ENCODE results near the gene NFIA. TPM values are rescaled to one million over a fixed set of nuclear protein-coding genes. Genes with fewer than 3 reads are reported as not detected.

NFIA gene
- total RNA-seq, 4 donors from 2014 or later, result 32.0 to 160 (median 32.9) TPM

DNA sequence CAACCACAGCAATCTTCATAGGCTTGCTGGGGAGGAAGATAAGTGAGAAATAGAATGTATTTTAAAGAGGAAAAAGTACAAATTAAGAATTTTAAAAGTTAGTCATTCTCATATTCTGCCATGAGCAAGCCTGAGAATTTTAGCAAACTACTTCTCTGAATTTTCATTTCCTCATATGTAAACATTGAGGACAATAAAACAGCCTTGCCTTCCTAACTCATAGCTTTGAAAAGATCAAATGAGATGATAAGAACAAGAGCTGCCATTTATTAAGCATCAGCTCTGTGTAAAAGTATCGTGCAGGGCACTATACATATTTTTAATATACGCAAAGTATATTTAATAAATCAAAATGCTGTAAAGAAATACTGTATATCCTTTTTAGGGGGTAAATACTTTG lies 286.0 kb downstream of the NFIA start:
- no peaks in the 10 kb centered on the region for H3K27me3 ChIP-seq
- TF ChIP-seq, protein P1, sequence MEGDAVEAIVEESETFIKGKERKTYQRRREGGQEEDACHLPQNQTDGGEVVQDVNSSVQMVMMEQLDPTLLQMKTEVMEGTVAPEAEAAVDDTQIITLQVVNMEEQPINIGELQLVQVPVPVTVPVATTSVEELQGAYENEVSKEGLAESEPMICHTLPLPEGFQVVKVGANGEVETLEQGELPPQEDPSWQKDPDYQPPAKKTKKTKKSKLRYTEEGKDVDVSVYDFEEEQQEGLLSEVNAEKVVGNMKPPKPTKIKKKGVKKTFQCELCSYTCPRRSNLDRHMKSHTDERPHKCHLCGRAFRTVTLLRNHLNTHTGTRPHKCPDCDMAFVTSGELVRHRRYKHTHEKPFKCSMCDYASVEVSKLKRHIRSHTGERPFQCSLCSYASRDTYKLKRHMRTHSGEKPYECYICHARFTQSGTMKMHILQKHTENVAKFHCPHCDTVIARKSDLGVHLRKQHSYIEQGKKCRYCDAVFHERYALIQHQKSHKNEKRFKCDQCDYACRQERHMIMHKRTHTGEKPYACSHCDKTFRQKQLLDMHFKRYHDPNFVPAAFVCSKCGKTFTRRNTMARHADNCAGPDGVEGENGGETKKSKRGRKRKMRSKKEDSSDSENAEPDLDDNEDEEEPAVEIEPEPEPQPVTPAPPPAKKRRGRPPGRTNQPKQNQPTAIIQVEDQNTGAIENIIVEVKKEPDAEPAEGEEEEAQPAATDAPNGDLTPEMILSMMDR (IDR thresholded peaks at IDR 0.05), result no peak
- TF ChIP-seq POLR2A (IDR thresholded peaks at IDR 0.05), result no peak
- no peaks in the 10 kb centered on the region for H3K36me3 ChIP-seq
- H3K27ac ChIP-seq, result no peak overlapping the region
- H3K4me1 ChIP-seq, result no peaks in the 10 kb centered on the region
- no peak for DNase-seq
- no peak overlapping the region for H3K4me3 ChIP-seq
- no peaks in the 10 kb centered on the region for H3K9me3 ChIP-seq

DNA sequence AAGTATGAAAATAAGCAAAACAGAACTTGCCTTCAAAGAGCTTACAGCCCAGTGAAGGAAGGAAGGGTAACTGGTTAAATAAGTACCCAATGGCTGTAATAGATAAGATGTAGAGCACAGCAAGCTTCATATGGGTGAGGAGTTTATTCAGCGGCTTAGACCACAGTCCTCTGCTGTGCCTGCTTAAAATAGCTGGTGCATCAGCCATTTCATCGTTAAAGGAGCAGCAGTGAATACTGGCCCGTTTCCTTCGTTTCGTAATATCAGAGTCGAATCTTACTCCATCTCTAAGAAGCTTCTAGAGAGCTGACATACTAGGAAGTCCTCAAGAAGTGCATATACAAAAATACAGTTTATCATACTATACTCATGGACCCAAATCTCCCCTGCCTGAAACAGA lies 286.5 kb downstream of the NFIA start:
- no peaks in the 10 kb centered on the region for H3K9me3 ChIP-seq
- no peak overlapping the region for H3K4me3 ChIP-seq
- no peak for DNase-seq
- no peaks in the 10 kb centered on the region for H3K27me3 ChIP-seq
- no peak overlapping the region for H3K27ac ChIP-seq
- TF ChIP-seq POLR2A (IDR thresholded peaks at IDR 0.05), result no peak
- TF ChIP-seq, protein P1 (IDR thresholded peaks at IDR 0.05), result no peak
- H3K36me3 ChIP-seq, result no peaks in the 10 kb centered on the region
- H3K4me1 ChIP-seq, result no peaks in the 10 kb centered on the region

DNA sequence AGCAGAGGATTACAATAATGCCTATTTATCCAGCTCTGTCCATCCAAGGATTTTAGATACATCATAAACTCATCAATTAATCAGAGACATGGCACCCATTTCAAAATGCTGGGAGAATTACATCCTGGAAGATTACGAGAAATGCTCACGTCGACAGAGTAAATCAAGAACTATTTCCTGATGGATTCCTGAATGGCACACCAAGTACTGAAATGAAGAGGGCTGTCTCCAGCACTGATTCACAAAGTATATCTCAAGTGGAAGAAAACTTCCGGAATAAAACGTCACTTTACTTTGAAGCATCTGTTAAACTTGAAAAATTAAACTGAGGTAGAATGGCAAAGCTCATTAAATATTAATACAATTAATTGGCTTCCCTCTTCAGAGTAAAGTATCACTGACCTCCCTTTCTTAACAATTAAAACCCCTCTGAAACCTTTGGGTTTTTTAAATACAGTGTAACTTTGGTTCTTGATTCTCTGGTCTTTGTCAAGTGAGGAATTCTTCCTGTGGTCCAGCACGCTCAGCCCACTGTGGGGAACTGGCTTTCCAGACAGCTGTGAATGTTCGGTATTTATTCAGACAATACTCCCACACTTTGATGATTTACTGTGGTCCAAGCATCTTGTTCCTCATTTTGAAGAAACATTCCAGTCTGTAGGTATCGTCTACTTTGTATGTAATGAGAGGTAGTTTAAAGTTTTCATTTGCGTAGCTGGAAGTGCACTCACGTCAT lies 288.0 kb downstream of the NFIA start:
- no peaks in the 10 kb centered on the region for H3K4me1 ChIP-seq
- H3K36me3 ChIP-seq, result no peaks in the 10 kb centered on the region
- no peak overlapping the region for H3K4me3 ChIP-seq
- DNase-seq, result no peak
- no peak overlapping the region for H3K27ac ChIP-seq
- no peak for TF ChIP-seq POLR2A (IDR thresholded peaks at IDR 0.05)
- TF ChIP-seq, protein P1 (IDR thresholded peaks at IDR 0.05), result no peak
- no peaks in the 10 kb centered on the region for H3K27me3 ChIP-seq
- no peaks in the 10 kb centered on the region for H3K9me3 ChIP-seq

DNA sequence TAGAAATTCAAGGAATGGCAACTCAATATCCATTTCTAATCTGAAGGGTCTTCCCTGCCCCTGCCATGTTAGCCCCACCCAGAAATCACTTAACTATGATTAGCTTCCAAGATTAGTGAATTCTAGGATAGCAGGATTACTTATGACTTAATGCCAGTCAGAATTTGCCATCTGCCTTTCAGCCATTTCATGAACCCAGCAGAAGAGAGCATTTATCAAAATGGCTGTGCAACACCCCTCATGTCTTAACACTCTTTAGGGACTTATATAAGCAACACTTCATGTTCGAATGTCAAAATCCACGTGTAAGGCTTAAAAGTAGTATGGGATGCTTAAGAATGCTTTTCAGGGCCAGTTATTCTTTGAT lies 288.5 kb downstream of the NFIA start:
- TF ChIP-seq, protein P1 (IDR thresholded peaks at IDR 0.05), result no peak
- no peak for TF ChIP-seq POLR2A (IDR thresholded peaks at IDR 0.05)
- no peaks in the 10 kb centered on the region for H3K4me1 ChIP-seq
- H3K27me3 ChIP-seq, result no peaks in the 10 kb centered on the region

DNA sequence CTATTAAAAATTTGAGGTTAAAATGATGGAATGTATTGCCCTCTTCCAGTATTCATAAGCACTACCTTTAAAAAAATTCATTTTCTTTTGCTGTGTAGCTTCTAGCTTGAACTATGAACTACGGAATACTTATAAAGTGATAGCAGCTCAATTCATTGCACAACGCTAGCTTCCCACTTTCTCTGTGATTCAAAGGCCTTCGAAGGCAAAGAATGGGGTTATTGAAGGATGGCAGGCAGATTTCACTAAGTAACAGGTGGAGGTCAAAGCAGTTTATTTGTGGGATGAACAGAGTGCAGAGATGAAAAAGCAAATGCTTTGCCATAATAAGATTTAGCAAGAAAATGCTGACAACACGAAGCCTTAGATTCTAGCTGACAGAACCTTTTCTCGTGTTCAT lies 290.6 kb downstream of the NFIA start:
- H3K27me3 ChIP-seq, result no peaks in the 10 kb centered on the region
- no peaks in the 10 kb centered on the region for H3K36me3 ChIP-seq
- H3K9me3 ChIP-seq, result no peaks in the 10 kb centered on the region
- H3K4me3 ChIP-seq, result no peak overlapping the region
- DNase-seq, result no peak
- H3K27ac ChIP-seq, result no peak overlapping the region
- no peaks in the 10 kb centered on the region for H3K4me1 ChIP-seq
- TF ChIP-seq POLR2A (IDR thresholded peaks at IDR 0.05), result no peak
- TF ChIP-seq, protein P1 (IDR thresholded peaks at IDR 0.05), result no peak

More for the DNA sequence above, 288.5 kb downstream of the NFIA start:
- no peaks in the 10 kb centered on the region for H3K9me3 ChIP-seq
- H3K27ac ChIP-seq, result no peak overlapping the region
- no peak overlapping the region for H3K4me3 ChIP-seq
- H3K36me3 ChIP-seq, result no peaks in the 10 kb centered on the region
- DNase-seq, result no peak

Data from Peyer's patch (tissue), 4 donors.